SU-DHL-6 (cell line): ENCODE measurements around the gene CEP164.

Experiments used
- EZH2phosphoT487 ChIP-seq: fragments of 200-600 bp; sonication (generic), shearing (Covaris generic); conservative IDR thresholded peaks from 2 replicates; pipeline ENCODE4 v1.6.1; 2018; ENCODE audit warnings: mild to moderate bottlenecking, antibody characterized with exemption, low read length, moderate library complexity, mixed read lengths
- TF ChIP-seq, protein P1 (sequence below): fragments of 200-600 bp; sonication (generic); IDR thresholded peaks from one replicate; pipeline ENCODE4 v1.5.1; 2017; ENCODE audit warnings: antibody characterized with exemption, mild to moderate bottlenecking, low read length, moderate library complexity; ENCODE audit not compliant: insufficient read depth, poor library complexity, severe bottlenecking

DNA sequence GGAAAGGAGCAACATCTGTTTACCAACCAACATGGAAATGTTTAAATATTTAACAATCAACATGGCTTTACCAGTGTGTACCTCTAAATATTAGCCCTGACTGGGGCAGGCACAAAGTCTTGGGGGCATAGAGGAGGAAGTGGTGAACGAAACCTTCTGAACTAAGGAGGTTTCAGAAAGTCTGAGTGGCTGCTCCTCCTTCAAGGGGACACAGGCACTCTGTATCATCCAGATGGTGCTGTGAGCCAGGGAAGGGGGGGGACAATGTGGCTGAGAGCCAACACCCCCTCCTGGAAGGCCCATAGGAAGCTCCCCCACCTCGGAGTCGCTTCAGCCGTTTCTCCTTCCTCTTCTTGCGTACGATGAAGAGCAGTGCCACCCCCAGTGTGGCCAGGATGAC lies 107.7 kb downstream of the CEP164 start:
- TF ChIP-seq, protein P1, sequence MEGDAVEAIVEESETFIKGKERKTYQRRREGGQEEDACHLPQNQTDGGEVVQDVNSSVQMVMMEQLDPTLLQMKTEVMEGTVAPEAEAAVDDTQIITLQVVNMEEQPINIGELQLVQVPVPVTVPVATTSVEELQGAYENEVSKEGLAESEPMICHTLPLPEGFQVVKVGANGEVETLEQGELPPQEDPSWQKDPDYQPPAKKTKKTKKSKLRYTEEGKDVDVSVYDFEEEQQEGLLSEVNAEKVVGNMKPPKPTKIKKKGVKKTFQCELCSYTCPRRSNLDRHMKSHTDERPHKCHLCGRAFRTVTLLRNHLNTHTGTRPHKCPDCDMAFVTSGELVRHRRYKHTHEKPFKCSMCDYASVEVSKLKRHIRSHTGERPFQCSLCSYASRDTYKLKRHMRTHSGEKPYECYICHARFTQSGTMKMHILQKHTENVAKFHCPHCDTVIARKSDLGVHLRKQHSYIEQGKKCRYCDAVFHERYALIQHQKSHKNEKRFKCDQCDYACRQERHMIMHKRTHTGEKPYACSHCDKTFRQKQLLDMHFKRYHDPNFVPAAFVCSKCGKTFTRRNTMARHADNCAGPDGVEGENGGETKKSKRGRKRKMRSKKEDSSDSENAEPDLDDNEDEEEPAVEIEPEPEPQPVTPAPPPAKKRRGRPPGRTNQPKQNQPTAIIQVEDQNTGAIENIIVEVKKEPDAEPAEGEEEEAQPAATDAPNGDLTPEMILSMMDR, result no peak
- TF ChIP-seq EZH2phosphoT487, result no peak
